NCI-H128 (cell line): ENCODE results near the gene OR10V1.

ENCODE experiments used
- DNase-seq: peaks from one replicate; lab custom pipeline; 2025; ENCODE audit not compliant: unreplicated experiment; lab: John Stamatoyannopoulos, UW

OR10V1 gene

GRCh38 chr11:59713745-59714144, at the start of gene OR10V1:
Gene OR10V1, minus strand, starts transcription at chr11:59713845. Its CDS starts 0 bp downstream, at chr11:59713845.
- DNase-seq: no peak

- no peak for DNase-seq
These were observed 48.3 kb upstream of the OR10V1 start for GRCh38 chr11:59761993-59762392.

- no peak for DNase-seq
These were observed 47.1 kb upstream of the OR10V1 start for GRCh38 chr11:59760771-59761170.

- no peak for DNase-seq
These were observed 46.3 kb upstream of the OR10V1 start for GRCh38 chr11:59759900-59760299.

- no peak for DNase-seq
These were observed 44.9 kb upstream of the OR10V1 start for GRCh38 chr11:59758401-59759037.

- no peak for DNase-seq
These were observed 43.2 kb upstream of the OR10V1 start for GRCh38 chr11:59756845-59757244.

GRCh38 chr11:59756558-59756840, 42.9 kb upstream of the OR10V1 start:
- no peak for DNase-seq

GRCh38 chr11:59755701-59756557, 42.3 kb upstream of the OR10V1 start:
- no peak for DNase-seq

GRCh38 chr11:59754859-59755700, 41.4 kb upstream of the OR10V1 start, which contains the start of gene STX3:
Gene STX3, plus strand, starts transcription at chr11:59755376. Its CDS starts 230 bp downstream, at chr11:59755606.
- peak; percentile 44 for DNase-seq

GRCh38 chr11:59754494-59754858, 40.8 kb upstream of the OR10V1 start:
- DNase-seq: no peak

- peak; percentile 24 for DNase-seq
These were observed 40.2 kb upstream of the OR10V1 start for GRCh38 chr11:59753650-59754493.

- no peak for DNase-seq
These were observed 32.5 kb upstream of the OR10V1 start for GRCh38 chr11:59746111-59746510.

- no peak for DNase-seq
These were observed 17.4 kb upstream of the OR10V1 start for GRCh38 chr11:59730896-59731565.

GRCh38 chr11:59729834-59730233, 16.2 kb upstream of the OR10V1 start:
- no peak for DNase-seq

- no peak for DNase-seq
These were observed 15.3 kb upstream of the OR10V1 start for GRCh38 chr11:59728913-59729312.

- no peak for DNase-seq
These were observed 14.5 kb upstream of the OR10V1 start for GRCh38 chr11:59728154-59728553.

- no peak for DNase-seq
These were observed 13.8 kb upstream of the OR10V1 start for GRCh38 chr11:59727426-59727825.

GRCh38 chr11:59724066-59724465, 10.4 kb upstream of the OR10V1 start:
- no peak for DNase-seq

- DNase-seq: no peak
These were observed 5.9 kb upstream of the OR10V1 start for GRCh38 chr11:59719556-59719955.

- DNase-seq: no peak
These were observed 2.4 kb upstream of the OR10V1 start for GRCh38 chr11:59716051-59716450.
